K562 (cell line): ENCODE data around the gene LRRC26. TPM values are rescaled to one million over a fixed set of nuclear protein-coding genes. Genes with fewer than 3 reads are reported as not detected.
A peak's percentile ranks its signal among the peaks of the same experiment; 100 is the strongest.

Experiments used
- ATAC-seq: fragments of 200-7000 bp; cut with Tn5 transposase; 3 replicates; pipeline ENCODE4 v1.9.1; 2020; ENCODE audit warnings: moderate library complexity
- BruUV-seq: library from RNA; stranded (reverse); fragments of 400-500 nt; replicated peaks from 2 replicates; lab custom pipeline; 2021; lab: Mats Ljungman, UMichigan
- CTCF ChIA-PET: fragments of 300-600 bp; formaldehyde crosslinking; extraction: SDS; loops from one replicate; lab custom pipeline; 2021; ENCODE audit warnings: low intra/inter-chr PET ratio; lab: Yijun Ruan, JAX
- POLR2A ChIA-PET: fragments of 300-600, 350-650 bp; sonication (Branson Sonifier 250); formaldehyde crosslinking; extraction: SDS; loops from one replicate; lab custom pipeline; 2021; ENCODE audit warnings: antibody characterized with exemption, inconsistent platforms; lab: Yijun Ruan, JAX
- DNase-seq, 4 experiments: peaks; one replicate each; pipeline versions ENCODE4 v3.0.0 to v3.0.0-alpha.2; 2011 to 2018; ENCODE audit warnings: low spot score in 3 of 4, mixed read lengths in 3 of 4; ENCODE audit errors: extremely low read depth in 1 of 4
- FAIRE-seq: peaks from 2 replicates; lab custom pipeline; 2011; peaks lifted over from hg19 to GRCh38; lab: Jason Lieb, UNC
- H2AFZ ChIP-seq: 2 replicates; pipeline ENCODE4 v1.6.0; 2011; ENCODE audit warnings: low read depth, low read length, control low read depth, inconsistent platforms
- H3K27ac ChIP-seq: fragments of 200-600 bp; 3 replicates; pipeline ENCODE4 v1.8.0; 2011; ENCODE audit warnings: low read depth, mild to moderate bottlenecking, control low read depth, inconsistent platforms, low read length, moderate library complexity, mixed read lengths; ENCODE audit errors: extremely low read depth
- H3K27me3 ChIP-seq, 2 experiments: fragments of 300-600 bp in 1 of 2; 2 replicates in 1 of 2; 3 replicates in 1 of 2; pipeline versions ENCODE4 v1.6.0 to v1.8.0; 2011; ENCODE audit warnings: inconsistent platforms in 2 of 2, low read length in 2 of 2, mild to moderate bottlenecking in 1 of 2, mixed read lengths in 1 of 2, moderate library complexity in 1 of 2; ENCODE audit not compliant: control insufficient read depth in 2 of 2, insufficient read depth in 2 of 2
- H3K36me3 ChIP-seq: fragments of 300-600 bp; 3 replicates; pipeline ENCODE4 v1.8.0; 2011; ENCODE audit warnings: mild to moderate bottlenecking, low read length, inconsistent platforms; ENCODE audit not compliant: control insufficient read depth, insufficient read depth
- H3K4me1 ChIP-seq, 2 experiments: fragments of 200-600 bp in 1 of 2; replicated peaks in 1 of 2; 2 replicates in 1 of 2; 3 replicates in 1 of 2; pipeline versions ENCODE4 v1.5.1 to v1.8.0; 2011; ENCODE audit warnings: inconsistent platforms in 2 of 2, low read length in 2 of 2, mild to moderate bottlenecking in 1 of 2, mixed read lengths in 1 of 2, moderate library complexity in 1 of 2; ENCODE audit not compliant: control insufficient read depth in 2 of 2, insufficient read depth in 2 of 2
- H3K4me2 ChIP-seq: 2 replicates; pipeline ENCODE4 v1.6.1; 2011; ENCODE audit warnings: low read length, control low read depth, inconsistent platforms, mixed read lengths; ENCODE audit not compliant: insufficient read depth
- H3K4me3 ChIP-seq: fragments of 200-600 bp; sonication (generic), shearing (Covaris generic); 2 replicates; pipeline ENCODE4 v1.5.1; 2016; ENCODE audit warnings: control low read depth, inconsistent platforms
- H3K79me2 ChIP-seq: fragments of 200-600 bp; 3 replicates; pipeline ENCODE4 v1.8.0; 2011; ENCODE audit warnings: low read length, inconsistent platforms; ENCODE audit not compliant: control insufficient read depth, insufficient read depth
- H3K9ac ChIP-seq, 2 experiments: 2 replicates each; pipeline versions ENCODE4 v1.6.0 to v1.6.1; 2011; ENCODE audit warnings: low read depth in 2 of 2, low read length in 2 of 2, control low read depth in 1 of 2, inconsistent platforms in 1 of 2, mild to moderate bottlenecking in 1 of 2, mixed read lengths in 1 of 2; ENCODE audit not compliant: insufficient read depth in 1 of 2
- H3K9me1 ChIP-seq: one replicate; pipeline ENCODE4 v1.6.0; 2011; ENCODE audit warnings: inconsistent platforms, mild to moderate bottlenecking, low read length, moderate library complexity; ENCODE audit not compliant: control insufficient read depth, insufficient read depth
- H3K9me3 ChIP-seq: replicated peaks from 2 replicates; pipeline ENCODE4 v1.5.1; 2011; ENCODE audit warnings: low read depth, low read length, inconsistent platforms; ENCODE audit not compliant: control insufficient read depth, insufficient read depth
- H4K20me1 ChIP-seq: replicated peaks from 2 replicates; pipeline ENCODE4 v1.6.1; 2011; ENCODE audit warnings: low read length, inconsistent platforms, mixed read lengths; ENCODE audit not compliant: control insufficient read depth, insufficient read depth
- L3MBTL2 ChIP-seq: fragments of 450-650 bp; IDR thresholded peaks from 2 replicates; pipeline ENCODE4 v1.6.1; 2016; ENCODE audit warnings: mild to moderate bottlenecking, moderate library complexity
- NR2F6 ChIP-seq: fragments of 450-650 bp; formaldehyde crosslinking; IDR thresholded peaks from 2 replicates; pipeline ENCODE4 v1.4.0; 2020; ENCODE audit warnings: mild to moderate bottlenecking
- RUNX1 ChIP-seq: sonication (generic); IDR thresholded peaks from 2 replicates; pipeline ENCODE4 v1.6.1; 2016; ENCODE audit warnings: antibody characterized with exemption, low read depth
- SAP30 ChIP-seq: fragments of 200-600 bp; sonication (generic); IDR thresholded peaks from 2 replicates; pipeline ENCODE4 v1.6.1; 2012; ENCODE audit warnings: borderline replicate concordance, low read depth, mild to moderate bottlenecking, moderate library complexity, low read length, control low read depth, inconsistent platforms; ENCODE audit not compliant: insufficient read depth, poor library complexity, severe bottlenecking
- SIN3A ChIP-seq, 2 experiments: fragments of 150-350 bp in 1 of 2; IDR thresholded peaks; 2 replicates each; pipeline ENCODE4 v1.6.1; 2011 to 2016; ENCODE audit warnings: borderline replicate concordance in 2 of 2, low read depth in 2 of 2, low read length in 2 of 2, mild to moderate bottlenecking in 2 of 2, moderate library complexity in 2 of 2; ENCODE audit not compliant: control insufficient read depth in 1 of 2
- SRSF3 ChIP-seq: fragments of 200-400 bp; formaldehyde crosslinking; IDR thresholded peaks from 2 replicates; pipeline ENCODE4 v1.6.1; 2016; ENCODE audit warnings: mild to moderate bottlenecking, low read length, moderate library complexity; ENCODE audit not compliant: insufficient read depth
- ZNF124 ChIP-seq: sonication (generic); formaldehyde crosslinking; IDR thresholded peaks from 2 replicates; pipeline ENCODE4 v1.8.1; 2022; ENCODE audit warnings: missing genetic modification reagents
- WGBS: fragments of 100-300 bp; shearing (Covaris generic); methylation state at CpG from one replicate; pipeline ENCODE4 v1.1.6; 2016; ENCODE audit warnings: low coverage, mixed read lengths; ENCODE audit not compliant: insufficient coverage; ENCODE audit errors: missing lambda C conversion rate; 5-methylcytosine and 5-hydroxymethylcytosine counted together
- in situ Hi-C: fragments of 300-500 bp; cut with MboI; formaldehyde crosslinking; loops from 4 replicates; pipeline ENCODE4 v1.15.0; 2018; ENCODE audit warnings: inconsistent platforms, mixed read lengths
- intact Hi-C: fragments of 100-400 bp; cut with micrococcal nuclease; formaldehyde crosslinking; loops from 2 replicates; pipeline ENCODE4 v1.14.2; 2022
- polyA plus RNA-seq, 8 experiments: library from polyadenylated mRNA; depleted of rRNA in 4 of 8; stranded (reverse) in 5 of 8; unstranded in 3 of 8; fragments of >200 nt; fragmentation: Nextera tagmentation in 2 of 8; fragmentation: Illumina TruSeq in 1 of 8; extraction: Ambion mirVana in 2 of 8; extraction: Trizol in 1 of 8; gene quantifications; 2 replicates each; pipeline versions ENCODE4 v1.2.1 to v1.2.3, GENCODE V29; 2011 to 2014; ENCODE audit warnings: inconsistent platforms in 1 of 8, missing spikeins in 1 of 8
- total RNA-seq, 7 experiments: library from RNA; depleted of rRNA in 6 of 7; stranded (reverse); fragments of >200 nt in 6 of 7; fragmentation: Illumina TruSeq in 2 of 7; extraction: Trizol in 2 of 7; gene quantifications; 2 replicates each; pipeline versions ENCODE4 v1.2.1 to v1.2.3, GENCODE V29; 2011 to 2021; ENCODE audit warnings: low replicate concordance in 1 of 7
- TF ChIP-seq, protein P1 (sequence below), 2 experiments: IDR thresholded peaks in 1 of 2; conservative IDR thresholded peaks in 1 of 2; 2 replicates each; pipeline ENCODE4 v1.6.1; 2016; ENCODE audit warnings: low read depth in 2 of 2, mild to moderate bottlenecking in 1 of 2, missing compliant biosample characterization in 1 of 2, missing genetic modification characterization in 1 of 2, moderate library complexity in 1 of 2
- TF ChIP-seq, protein P2 (sequence below), 3 experiments: fragments of 200-800 bp in 1 of 3; fragments of 250-450 bp in 1 of 3; fragments of 450-650 bp in 1 of 3; sonication (Bioruptor Pico) in 1 of 3; sonication (Bioruptor generic) in 1 of 3; formaldehyde crosslinking in 1 of 3; IDR thresholded peaks; 2 replicates each; pipeline versions ENCODE4 v1.6.1 to v1.8.0; 2016 to 2022; ENCODE audit warnings: mild to moderate bottlenecking in 2 of 3, missing genetic modification characterization in 2 of 3, missing compliant biosample characterization in 1 of 3, moderate library complexity in 1 of 3

LRRC26 gene
- total and polyA plus RNA-seq, 9 of the 15 experiments (the other 6 are each of a cell fraction or from before 2014, with no cell fraction given): not detected

DNA sequence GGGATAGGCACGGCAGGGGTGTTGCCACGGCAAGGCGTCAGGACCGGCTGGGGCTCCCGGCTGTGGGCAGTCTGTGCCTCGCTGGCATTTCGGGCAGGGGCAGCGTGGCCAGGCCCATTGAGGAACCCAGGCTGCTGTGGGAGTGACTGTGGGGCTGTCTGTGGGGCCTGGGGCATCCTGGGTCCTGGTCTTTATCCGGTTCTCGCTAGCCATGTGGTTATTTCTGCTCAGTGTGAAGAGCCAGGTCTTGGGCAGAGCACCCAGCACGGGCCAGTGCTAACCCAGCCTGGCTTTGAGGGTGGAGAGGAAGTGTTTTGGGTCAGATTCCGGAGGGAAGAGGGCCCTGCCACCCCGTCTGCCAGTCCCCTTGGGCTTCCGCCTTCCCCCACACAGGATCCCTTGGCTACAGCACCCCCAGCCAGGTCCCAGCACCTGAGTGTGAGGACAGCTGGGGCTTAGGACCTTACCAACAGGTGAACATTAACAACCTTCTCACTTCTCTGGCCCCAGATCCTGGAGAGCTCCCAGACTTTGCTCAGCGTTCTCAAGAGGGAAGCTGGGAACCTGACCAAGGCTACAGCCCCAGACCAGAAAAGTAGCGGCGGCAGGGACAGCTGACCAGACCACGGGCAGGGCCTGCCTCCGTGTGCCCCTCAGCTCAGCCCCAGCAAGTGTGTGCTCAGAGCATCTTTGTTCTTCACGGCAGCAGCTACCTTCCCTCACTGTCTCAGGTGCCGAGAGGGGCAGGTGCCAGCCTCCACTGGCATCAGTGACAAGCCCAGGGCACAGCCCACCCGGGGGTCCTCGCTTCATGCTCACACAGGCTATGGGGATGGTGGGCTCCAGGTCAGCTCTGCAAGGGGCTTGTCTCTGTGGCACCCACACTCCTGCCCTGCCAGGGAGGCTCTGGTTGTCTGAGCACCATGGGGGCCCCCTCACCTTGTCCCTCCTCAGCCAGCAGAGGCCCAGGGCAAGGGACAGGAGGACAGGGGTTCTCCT, 19.7 kb upstream of the LRRC26 start:
- peak overlapping the region; percentile 93 to 96 for H3K9ac ChIP-seq
- no peak for DNase-seq
- peak overlapping the region; percentile 98 for H3K4me3 ChIP-seq
- CTCF ChIA-PET: interaction anchor here (0.6 to 2.5 kb wide), 4 partner anchors 38 to 62 kb away, joined by 3 to 19 read pairs (median 8); partner anchors contain the start of gene RNF224
- no TSS peak for BruUV-seq
- H3K4me1 ChIP-seq: peaks cover 20 to 97% of the 10 kb centered on the region in 2 experiments
- peak; percentile 1; the same call in 2 of the 3 replicates for ATAC-seq
- in situ Hi-C loops (loop anchor here (5.0 kb wide), 1 partner anchor 38 kb away; the partner anchor contains the start of genes CYSRT1 and RNF224), intact Hi-C loops (no loop called here)
- no peaks in the 10 kb centered on the region for H3K9me3 ChIP-seq
- peak overlapping the region; percentile 91; the same call in 1 of the 2 replicates for H2AFZ ChIP-seq
- H3K27me3 ChIP-seq: no peaks in the 10 kb centered on the region
- H3K9me1 ChIP-seq: no peaks in the 10 kb centered on the region
- POLR2A ChIA-PET: interaction anchor here (0.6 to 6.7 kb wide), 19 partner anchors 9 to 404 kb away, joined by 3 to 56 read pairs (median 4); partner anchors contain the start of genes NDOR1, NRARP, RNF224 and TMEM203
- FAIRE-seq: peak; percentile 29
- H3K4me2 ChIP-seq: peak overlapping the region; percentile 98
- 30% methylated on average over 23 of the region's 23 CpGs for WGBS
- peaks cover 43% of the 10 kb centered on the region for H3K79me2 ChIP-seq
- H3K27ac ChIP-seq: peak overlapping the region; percentile 94
- peaks cover 8% of the 10 kb centered on the region for H4K20me1 ChIP-seq
- H3K36me3 ChIP-seq: peaks cover 57% of the 10 kb centered on the region; the same call in 2 of the 3 replicates
- TF ChIP-seq NR2F6 (CRISPR knock-in tag) (0 out of 2 replicates have a peak, but pooled peaks have one; percentile 45), RUNX1 (0 out of 2 replicates have a peak, but pooled peaks have one; percentile 26), SIN3A (IDR thresholded peaks at IDR 0.05; ENCODE audit: borderline replicate concordance in 2 of 2, control insufficient read depth in 1 of 2, low read depth in 2 of 2, low read length in 2 of 2) (no peak), SAP30 (peak; percentile 79), ZNF124 (CRISPR knock-in tag) (0 out of 2 replicates have a peak, but pooled peaks have one; percentile 18), L3MBTL2 (no peak), SRSF3 (no peak)
- TF ChIP-seq, protein P1, sequence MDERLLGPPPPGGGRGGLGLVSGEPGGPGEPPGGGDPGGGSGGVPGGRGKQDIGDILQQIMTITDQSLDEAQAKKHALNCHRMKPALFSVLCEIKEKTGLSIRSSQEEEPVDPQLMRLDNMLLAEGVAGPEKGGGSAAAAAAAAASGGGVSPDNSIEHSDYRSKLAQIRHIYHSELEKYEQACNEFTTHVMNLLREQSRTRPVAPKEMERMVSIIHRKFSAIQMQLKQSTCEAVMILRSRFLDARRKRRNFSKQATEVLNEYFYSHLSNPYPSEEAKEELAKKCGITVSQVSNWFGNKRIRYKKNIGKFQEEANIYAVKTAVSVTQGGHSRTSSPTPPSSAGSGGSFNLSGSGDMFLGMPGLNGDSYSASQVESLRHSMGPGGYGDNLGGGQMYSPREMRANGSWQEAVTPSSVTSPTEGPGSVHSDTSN (CRISPR knock-in tag; IDR thresholded peaks at IDR 0.05; ENCODE audit: low read depth): no peak
- TF ChIP-seq, protein P1 (tag; conservative IDR thresholded peaks at IDR 0.05; ENCODE audit: low read depth): no peak
- TF ChIP-seq, protein P2, sequence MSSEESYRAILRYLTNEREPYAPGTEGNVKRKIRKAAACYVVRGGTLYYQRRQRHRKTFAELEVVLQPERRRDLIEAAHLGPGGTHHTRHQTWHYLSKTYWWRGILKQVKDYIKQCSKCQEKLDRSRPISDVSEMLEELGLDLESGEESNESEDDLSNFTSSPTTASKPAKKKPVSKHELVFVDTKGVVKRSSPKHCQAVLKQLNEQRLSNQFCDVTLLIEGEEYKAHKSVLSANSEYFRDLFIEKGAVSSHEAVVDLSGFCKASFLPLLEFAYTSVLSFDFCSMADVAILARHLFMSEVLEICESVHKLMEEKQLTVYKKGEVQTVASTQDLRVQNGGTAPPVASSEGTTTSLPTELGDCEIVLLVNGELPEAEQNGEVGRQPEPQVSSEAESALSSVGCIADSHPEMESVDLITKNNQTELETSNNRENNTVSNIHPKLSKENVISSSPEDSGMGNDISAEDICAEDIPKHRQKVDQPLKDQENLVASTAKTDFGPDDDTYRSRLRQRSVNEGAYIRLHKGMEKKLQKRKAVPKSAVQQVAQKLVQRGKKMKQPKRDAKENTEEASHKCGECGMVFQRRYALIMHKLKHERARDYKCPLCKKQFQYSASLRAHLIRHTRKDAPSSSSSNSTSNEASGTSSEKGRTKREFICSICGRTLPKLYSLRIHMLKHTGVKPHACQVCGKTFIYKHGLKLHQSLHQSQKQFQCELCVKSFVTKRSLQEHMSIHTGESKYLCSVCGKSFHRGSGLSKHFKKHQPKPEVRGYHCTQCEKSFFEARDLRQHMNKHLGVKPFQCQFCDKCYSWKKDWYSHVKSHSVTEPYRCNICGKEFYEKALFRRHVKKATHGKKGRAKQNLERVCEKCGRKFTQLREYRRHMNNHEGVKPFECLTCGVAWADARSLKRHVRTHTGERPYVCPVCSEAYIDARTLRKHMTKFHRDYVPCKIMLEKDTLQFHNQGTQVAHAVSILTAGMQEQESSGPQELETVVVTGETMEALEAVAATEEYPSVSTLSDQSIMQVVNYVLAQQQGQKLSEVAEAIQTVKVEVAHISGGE (CRISPR knock-in tag; IDR thresholded peaks at IDR 0.05): 0 out of 6 replicates have a peak, but pooled peaks of 1 of the 3 experiments have one; percentile 5
